HG03159 (cell line): ENCODE results near the gene SKA3.
"Not testable (repeated sequence)": the region's sequence is repeated elsewhere in the genome, so short reads cannot be mapped to it uniquely, and the experiment has no call there.

Experiments used
- ATAC-seq: cut with Tn5 transposase; IDR thresholded peaks from one replicate; pipeline ENCODE4 v1.9.1; 2021; ENCODE audit warnings: mild to moderate bottlenecking, moderate library complexity; ENCODE audit not compliant: unreplicated experiment

The SKA3 gene

GRCh38 chr13:21176215-21176981 lies at the start of gene SKA3, which contains the start of gene MRPL57:
Gene SKA3, minus strand, starts transcription at chr13:21176552. Its CDS starts 75 bp downstream, at chr13:21176477.
Gene MRPL57, plus strand, starts transcription at chr13:21176658. Its CDS starts 259 bp downstream, at chr13:21176917.
- peak; percentile 88 for ATAC-seq

- no peak for ATAC-seq
These were observed 48.7 kb upstream of the SKA3 start for GRCh38 chr13:21225082-21225481.

GRCh38 chr13:21221268-21221667 lies 44.9 kb upstream of the SKA3 start:
- no peak for ATAC-seq

GRCh38 chr13:21219716-21220115 lies 43.4 kb upstream of the SKA3 start:
- ATAC-seq = not testable (repeated sequence)

GRCh38 chr13:21219036-21219381 lies 42.7 kb upstream of the SKA3 start:
- no peak for ATAC-seq

GRCh38 chr13:21218351-21219035 lies 42.1 kb upstream of the SKA3 start:
- ATAC-seq = peak; percentile 88

- ATAC-seq = no peak
These were observed 40.0 kb upstream of the SKA3 start for GRCh38 chr13:21216332-21216731.

GRCh38 chr13:21215419-21215818 lies 39.1 kb upstream of the SKA3 start:
- not testable (repeated sequence) for ATAC-seq

GRCh38 chr13:21212138-21212775 lies 35.9 kb upstream of the SKA3 start:
- no peak for ATAC-seq

- no peak for ATAC-seq
These were observed 32.4 kb upstream of the SKA3 start for GRCh38 chr13:21208652-21209154.

GRCh38 chr13:21202767-21203531 lies 26.6 kb upstream of the SKA3 start:
- ATAC-seq = no peak

- ATAC-seq = not testable (repeated sequence)
These were observed 25.3 kb upstream of the SKA3 start for GRCh38 chr13:21201456-21202190.

GRCh38 chr13:21198391-21198790 lies 22.0 kb upstream of the SKA3 start:
- ATAC-seq = not testable (repeated sequence)

- ATAC-seq = not testable (repeated sequence)
These were observed 21.4 kb upstream of the SKA3 start for GRCh38 chr13:21197606-21198225.

GRCh38 chr13:21194756-21195155 lies 18.4 kb upstream of the SKA3 start:
- not testable (repeated sequence) for ATAC-seq

GRCh38 chr13:21186410-21186809 lies 10.1 kb upstream of the SKA3 start:
- not testable (repeated sequence) for ATAC-seq

- no peak for ATAC-seq
These were observed 5.3 kb upstream of the SKA3 start for GRCh38 chr13:21181671-21182070.

GRCh38 chr13:21176982-21177284 lies 581 bp upstream of the SKA3 start:
- peak; percentile 24 for ATAC-seq

GRCh38 chr13:21175656-21176214 lies 617 bp downstream of the SKA3 start:
- no peak for ATAC-seq
